Endodermal cell (in vitro differentiated cells): ENCODE data around the gene ZNF469. TPM values are rescaled to one million over a fixed set of nuclear protein-coding genes. Genes with fewer than 3 reads are reported as not detected.

ENCODE experiments used
- DNase-seq: peaks from one replicate; pipeline ENCODE4 v3.0.0-alpha.2; 2017
- H3K27ac ChIP-seq: 2 replicates; pipeline ENCODE4 v1.5.1; 2013; ENCODE audit warnings: mild to moderate bottlenecking, low read depth, low read length, moderate library complexity
- H3K27me3 ChIP-seq: 2 replicates; pipeline ENCODE4 v1.6.1; 2013; ENCODE audit warnings: mild to moderate bottlenecking, low read length, moderate library complexity; ENCODE audit not compliant: insufficient read depth, control insufficient read depth, poor library complexity, severe bottlenecking
- H3K36me3 ChIP-seq: 2 replicates; pipeline ENCODE4 v1.7.0; 2013; ENCODE audit warnings: mild to moderate bottlenecking, low read length, moderate library complexity; ENCODE audit not compliant: control insufficient read depth, insufficient read depth
- H3K4me1 ChIP-seq: one replicate; pipeline ENCODE4 v1.7.0; 2013; ENCODE audit warnings: low read length; ENCODE audit not compliant: control insufficient read depth, insufficient read depth
- H3K4me3 ChIP-seq: 2 replicates; pipeline ENCODE4 v1.5.1; 2013; ENCODE audit warnings: mild to moderate bottlenecking, low read length, moderate library complexity
- H3K9ac ChIP-seq: 2 replicates; pipeline ENCODE4 v1.6.1; 2013; ENCODE audit warnings: mild to moderate bottlenecking, low read length, moderate library complexity; ENCODE audit not compliant: poor library complexity, severe bottlenecking; ENCODE audit errors: extremely low read depth
- H3K9me3 ChIP-seq: 2 replicates; pipeline ENCODE4 v1.6.1; 2013; ENCODE audit warnings: mild to moderate bottlenecking, low read length, moderate library complexity; ENCODE audit not compliant: control insufficient read depth
- H3K27ac Mint-ChIP-seq: 2 replicates; pipeline ENCODE4 v1.8.0; 2020; ENCODE audit warnings: mixed read lengths
- H3K27me3 Mint-ChIP-seq: 2 replicates; pipeline ENCODE4 v1.8.0; 2021; ENCODE audit warnings: mild to moderate bottlenecking, mixed read lengths; ENCODE audit not compliant: insufficient read depth
- H3K36me3 Mint-ChIP-seq: 2 replicates; pipeline ENCODE4 v1.8.0; 2020; ENCODE audit warnings: low read depth, mixed read lengths
- H3K4me1 Mint-ChIP-seq: 2 replicates; pipeline ENCODE4 v1.8.0; 2020; ENCODE audit warnings: mixed read lengths
- H3K4me3 Mint-ChIP-seq: 2 replicates; pipeline ENCODE4 v1.8.0; 2020; ENCODE audit warnings: mild to moderate bottlenecking, moderate library complexity, mixed read lengths
- H3K9me3 Mint-ChIP-seq: 2 replicates; pipeline ENCODE4 v1.8.0; 2020; ENCODE audit warnings: mild to moderate bottlenecking, mixed read lengths
- WGBS, 2 experiments: methylation state at CpG; one replicate each; pipeline versions ENCODE4 v1.1.5 to v1.1.7; 2013; ENCODE audit warnings: missing lambda C conversion rate in 2 of 2, mixed read lengths in 1 of 2; ENCODE audit not compliant: insufficient coverage in 1 of 2, insufficient read length in 1 of 2; 5-methylcytosine and 5-hydroxymethylcytosine counted together
- total RNA-seq, 2 donors: library from RNA; stranded (reverse); fragmentation: NEBNext Ultra II Directional in 1 of 2; extraction: Animal tissue kit (Norgen Biotek cat#: 25700) in 1 of 2; gene quantifications; 2 replicates in 1 of 2; 3 replicates in 1 of 2; pipeline ENCODE4 v1.2.1, GENCODE V29; 2021
- TF ChIP-seq, protein P1 (sequence below): fragments of 200-600 bp; sonication (generic); conservative IDR thresholded peaks from 2 replicates; pipeline ENCODE4 v1.5.0; 2021; ENCODE audit warnings: antibody characterized with exemption, mild to moderate bottlenecking

The ZNF469 gene
- total RNA-seq, 2 donors from 2014 or later: 0.68 to 4.7 TPM

DNA sequence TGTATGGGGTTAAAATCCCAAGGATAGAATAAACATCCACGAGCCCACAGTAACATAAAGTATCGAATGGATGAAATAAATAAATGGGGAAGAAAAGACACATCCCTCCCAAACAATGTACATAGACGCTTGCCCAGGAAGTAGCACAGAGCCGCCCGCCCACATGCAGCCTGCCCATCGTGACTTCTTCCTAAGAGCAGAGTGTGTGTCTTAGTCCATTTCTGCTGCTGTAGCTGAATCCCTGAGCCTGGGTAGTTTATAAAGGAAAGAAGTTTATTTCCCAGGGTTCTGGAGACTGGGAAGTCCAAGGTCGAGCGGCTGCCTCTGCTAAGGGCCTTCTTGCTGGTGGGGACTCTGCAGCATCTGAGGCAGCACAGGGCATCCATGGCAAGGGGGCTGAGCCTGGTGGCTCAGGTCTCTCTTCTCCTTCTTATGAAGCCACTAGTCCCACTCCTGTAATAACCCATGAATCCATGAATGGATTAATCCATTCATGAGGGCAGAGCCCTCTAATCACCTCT lies 39.4 kb upstream of the ZNF469 start:
- H3K27me3 ChIP-seq: no peaks in the 10 kb centered on the region
- H3K36me3 ChIP-seq: no peaks in the 10 kb centered on the region
- Mint-ChIP-seq H3K4me3 (no peak overlapping the region), H3K9me3 (peaks cover 7% of the 10 kb centered on the region), H3K27ac (no peak overlapping the region), H3K4me1 (no peaks in the 10 kb centered on the region), H3K27me3 (no peaks in the 10 kb centered on the region), H3K36me3 (no peaks in the 10 kb centered on the region)
- TF ChIP-seq, protein P1, sequence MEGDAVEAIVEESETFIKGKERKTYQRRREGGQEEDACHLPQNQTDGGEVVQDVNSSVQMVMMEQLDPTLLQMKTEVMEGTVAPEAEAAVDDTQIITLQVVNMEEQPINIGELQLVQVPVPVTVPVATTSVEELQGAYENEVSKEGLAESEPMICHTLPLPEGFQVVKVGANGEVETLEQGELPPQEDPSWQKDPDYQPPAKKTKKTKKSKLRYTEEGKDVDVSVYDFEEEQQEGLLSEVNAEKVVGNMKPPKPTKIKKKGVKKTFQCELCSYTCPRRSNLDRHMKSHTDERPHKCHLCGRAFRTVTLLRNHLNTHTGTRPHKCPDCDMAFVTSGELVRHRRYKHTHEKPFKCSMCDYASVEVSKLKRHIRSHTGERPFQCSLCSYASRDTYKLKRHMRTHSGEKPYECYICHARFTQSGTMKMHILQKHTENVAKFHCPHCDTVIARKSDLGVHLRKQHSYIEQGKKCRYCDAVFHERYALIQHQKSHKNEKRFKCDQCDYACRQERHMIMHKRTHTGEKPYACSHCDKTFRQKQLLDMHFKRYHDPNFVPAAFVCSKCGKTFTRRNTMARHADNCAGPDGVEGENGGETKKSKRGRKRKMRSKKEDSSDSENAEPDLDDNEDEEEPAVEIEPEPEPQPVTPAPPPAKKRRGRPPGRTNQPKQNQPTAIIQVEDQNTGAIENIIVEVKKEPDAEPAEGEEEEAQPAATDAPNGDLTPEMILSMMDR: no peak
- no peak overlapping the region for H3K9ac ChIP-seq
- no peak for DNase-seq
- H3K4me1 ChIP-seq: no peaks in the 10 kb centered on the region
- no peak overlapping the region for H3K4me3 ChIP-seq
- no peak overlapping the region for H3K27ac ChIP-seq
- WGBS, 2 experiments: 81 to 97% methylated on average over 6 of the region's 8 CpGs
- no peaks in the 10 kb centered on the region for H3K9me3 ChIP-seq

DNA sequence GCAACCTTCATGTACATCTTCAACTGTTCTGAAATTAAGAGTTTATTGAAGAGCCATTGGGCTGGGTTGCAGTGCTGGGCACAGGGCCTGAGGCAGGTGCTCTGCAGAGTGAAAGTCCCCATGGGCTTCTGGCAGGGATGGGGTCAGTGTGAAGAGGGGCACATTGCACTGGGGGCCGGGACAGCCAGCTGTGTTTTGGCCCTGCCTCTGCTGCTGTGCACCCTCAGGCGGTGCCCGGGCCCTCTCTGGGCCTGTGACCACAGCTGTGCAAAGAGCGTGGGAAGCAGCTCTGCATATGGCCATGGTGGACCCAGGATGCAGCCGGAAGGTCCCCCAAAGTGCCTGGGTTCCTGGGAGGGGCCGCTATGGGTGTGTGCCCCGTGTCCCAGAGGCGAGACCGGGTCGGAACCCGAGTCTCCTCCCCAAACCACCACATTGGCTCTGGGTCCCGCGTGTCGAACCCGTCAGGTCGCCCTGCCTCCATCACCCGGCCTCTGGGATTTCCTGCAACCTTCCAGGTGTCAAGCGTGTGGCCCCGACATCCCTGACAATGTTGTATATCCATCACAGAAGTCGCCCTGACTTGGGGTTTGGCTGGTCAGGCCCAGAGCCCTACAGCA lies 38.2 kb upstream of the ZNF469 start:
- Histone ChIP-seq H3K27me3 (no peaks in the 10 kb centered on the region), H3K36me3 (no peaks in the 10 kb centered on the region), H3K4me3 (no peak overlapping the region), H3K9me3 (no peaks in the 10 kb centered on the region), H3K9ac (no peak overlapping the region), H3K27ac (no peak overlapping the region), H3K4me1 (no peaks in the 10 kb centered on the region)
- no peaks in the 10 kb centered on the region for H3K4me1 Mint-ChIP-seq
- WGBS, 2 experiments: 93 to 96% methylated on average over 18 to 20 of the region's 20 CpGs
- peaks cover 7% of the 10 kb centered on the region for H3K9me3 Mint-ChIP-seq
- H3K36me3 Mint-ChIP-seq: no peaks in the 10 kb centered on the region
- DNase-seq: no peak
- TF ChIP-seq, protein P1: no peak
- no peaks in the 10 kb centered on the region for H3K27me3 Mint-ChIP-seq
- H3K4me3 Mint-ChIP-seq: no peak overlapping the region
- H3K27ac Mint-ChIP-seq: no peak overlapping the region

DNA sequence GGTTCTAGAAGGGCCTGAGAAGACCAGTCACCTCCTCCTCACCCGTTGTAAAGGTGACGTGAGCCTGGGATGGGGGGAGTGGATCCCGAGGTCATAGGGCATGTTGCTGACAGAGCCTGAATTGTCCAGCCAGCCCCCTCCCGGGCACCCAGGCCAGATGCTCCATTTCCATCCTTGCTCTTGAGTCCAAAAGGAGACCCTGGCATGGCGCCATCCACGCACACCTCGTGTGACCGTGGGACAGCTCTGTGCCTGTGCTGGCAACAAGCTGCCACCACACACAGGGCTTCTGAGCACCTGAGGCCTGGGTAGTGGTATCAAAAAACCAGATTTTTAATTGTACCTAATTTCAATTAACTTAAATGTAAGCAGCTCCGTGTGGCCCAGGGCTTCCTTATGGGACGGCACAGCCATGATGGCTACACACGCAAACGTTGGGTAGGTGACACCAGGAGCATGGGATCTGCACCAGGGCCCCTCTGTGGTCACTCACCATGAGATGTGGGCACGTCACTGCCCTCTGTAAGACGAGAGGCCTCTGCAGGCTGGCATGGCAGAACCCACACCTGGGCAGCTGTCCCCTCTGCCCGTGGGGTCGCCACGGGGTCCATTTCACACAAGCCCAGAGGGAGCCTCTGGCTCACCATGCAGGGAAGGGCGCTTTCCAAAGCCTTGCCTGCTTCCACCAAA lies 37.6 kb upstream of the ZNF469 start:
- 90 to 93% methylated on average over 15 to 18 of the region's 18 CpGs for WGBS, 2 experiments

More for the DNA sequence above, 37.6 kb upstream of the ZNF469 start:
- Histone ChIP-seq H3K27ac (no peak overlapping the region), H3K9me3 (no peaks in the 10 kb centered on the region), H3K27me3 (no peaks in the 10 kb centered on the region), H3K4me3 (no peak overlapping the region), H3K9ac (no peak overlapping the region), H3K4me1 (no peaks in the 10 kb centered on the region), H3K36me3 (no peaks in the 10 kb centered on the region)
- no peak for DNase-seq
- Mint-ChIP-seq H3K4me1 (no peaks in the 10 kb centered on the region), H3K27me3 (no peaks in the 10 kb centered on the region), H3K27ac (no peak overlapping the region), H3K9me3 (peaks cover 7% of the 10 kb centered on the region), H3K4me3 (no peak overlapping the region), H3K36me3 (no peaks in the 10 kb centered on the region)
- TF ChIP-seq, protein P1: no peak
